Esophagus muscularis mucosa (tissue), 4 donors: ENCODE measurements around the gene ZFP2. TPM values are rescaled to one million over a fixed set of nuclear protein-coding genes. Genes with fewer than 3 reads are reported as not detected.
A peak's percentile ranks its signal among the peaks of the same experiment; 100 is the strongest.
"Not testable (repeated sequence)": the region's sequence is repeated elsewhere in the genome, so short reads cannot be mapped to it uniquely, and the experiment has no call there.

Experiments used
- DNase-seq: peaks from one replicate; pipeline ENCODE4 v3.0.0-alpha.2; 2017; ENCODE audit errors: extremely low spot score
- H3K27ac ChIP-seq, 4 donors: fragments of 200-600 bp; sonication (generic); replicated peaks in 1 of 4; 1 replicate in 3 of 4; 2 replicates in 1 of 4; pipeline ENCODE4 v1.5.1; 2016 to 2019; ENCODE audit warnings: mild to moderate bottlenecking in 1 of 4
- H3K27me3 ChIP-seq, 4 donors: fragments of 200-600 bp; sonication (generic); one replicate each; pipeline versions ENCODE4 v1.5.1 to v1.6.0; 2016 to 2019
- H3K36me3 ChIP-seq, 4 donors: fragments of 200-600 bp; sonication (generic); one replicate each; pipeline ENCODE4 v1.5.1; 2016 to 2019
- H3K4me1 ChIP-seq, 4 donors: fragments of 200-600 bp; sonication (generic); one replicate each; pipeline ENCODE4 v1.5.1; 2016 to 2019
- H3K4me3 ChIP-seq, 4 donors: fragments of 200-600 bp; sonication (generic); 1 replicate in 2 of 4; 2 replicates in 2 of 4; pipeline ENCODE4 v1.5.1; 2016 to 2019; ENCODE audit warnings: mild to moderate bottlenecking in 4 of 4, moderate library complexity in 1 of 4
- H3K9me3 ChIP-seq, 4 donors: fragments of 200-600 bp; sonication (generic); 1 replicate in 3 of 4; 2 replicates in 1 of 4; pipeline ENCODE4 v1.5.1; 2016 to 2019
- CTCF ChIP-seq, 3 experiments: fragments of 200-600 bp in 2 of 3; fragments of 450-650 bp in 1 of 3; sonication (generic) in 2 of 3; IDR thresholded peaks; one replicate each; pipeline ENCODE4 v1.5.1; 2017 to 2019; ENCODE audit warnings: antibody characterized with exemption in 3 of 3, mild to moderate bottlenecking in 2 of 3, moderate library complexity in 1 of 3
- EP300 ChIP-seq: sonication (generic); formaldehyde crosslinking; IDR thresholded peaks from one replicate; pipeline ENCODE4 v1.6.1; 2017; ENCODE audit warnings: antibody characterized with exemption
- POLR2A ChIP-seq: fragments of 450-650 bp; IDR thresholded peaks from one replicate; pipeline ENCODE4 v1.6.1; 2017; ENCODE audit warnings: antibody characterized with exemption, moderate library complexity, mild to moderate bottlenecking, low read depth
- POLR2AphosphoS5 ChIP-seq, 2 donors: sonication (generic); formaldehyde crosslinking; IDR thresholded peaks; one replicate each; pipeline ENCODE4 v1.6.1; 2017; ENCODE audit warnings: antibody characterized with exemption in 2 of 2
- WGBS: methylation state at CpG from one replicate; pipeline ENCODE4 v1.1.5; 2018; 5-methylcytosine and 5-hydroxymethylcytosine counted together
- intact Hi-C: fragments of 100-400 bp; cut with DNase I; formaldehyde crosslinking; loops from one replicate; pipeline ENCODE4 v1.15.1; 2023
- total RNA-seq, 4 donors: library from RNA; depleted of rRNA; stranded (reverse); fragments of >200 nt; gene quantifications; one replicate each; pipeline versions ENCODE4 v1.1.0 to v1.2.1, GENCODE V29; 2016

Gene ZFP2
- total RNA-seq = 1 to 10 TPM; 2.1 to 4.0 (median 2.8) TPM

- Histone ChIP-seq H3K4me1 (peaks cover 9 to 13% (median 10%) of the 10 kb centered on the region in 4 donors), H3K27me3 (no peaks in the 10 kb centered on the region), H3K36me3 (peaks cover 0 to 5% (median 0%) of the 10 kb centered on the region in 4 donors), H3K9me3 (no peaks in the 10 kb centered on the region), H3K4me3 (peak within 1 kb of the TSS; percentile 70 to 92 (median 82)), H3K27ac (peak within 1 kb of the TSS; percentile 80 to 84 (median 82))
- 2% methylated on average over 21 of the region's 79 CpGs for WGBS
- DNase-seq = no peak
- intact Hi-C loops = loop anchor here (5.0 kb wide), 1 partner anchor 46 kb away; the partner anchor contains the start of gene ZNF454
- TF ChIP-seq POLR2A (peak; percentile 11), POLR2AphosphoS5 (IDR thresholded peaks at IDR 0.05) (peak; percentile 65 to 75), EP300 (no peak)
Measured at GRCh38 chr5:178895615-178896571, at the start of gene ZFP2. Gene ZFP2 (plus strand): TSS chr5:178895913. CDS start chr5:178931314, 35,401 bp downstream.

- no peak overlapping the region for H3K27ac ChIP-seq
- DNase-seq = no peak
- TF ChIP-seq EP300 (no peak), CTCF (IDR thresholded peaks at IDR 0.05) (no peak), POLR2A (no peak), POLR2AphosphoS5 (IDR thresholded peaks at IDR 0.05) (no peak)
- no peaks in the 10 kb centered on the region for H3K36me3 ChIP-seq
- intact Hi-C loops = no loop called here
- no peak overlapping the region for H3K4me3 ChIP-seq
- H3K9me3 ChIP-seq = no peaks in the 10 kb centered on the region
- 69% methylated on average over 5 of the region's 5 CpGs for WGBS
- peaks cover 0 to 9% (median 7%) of the 10 kb centered on the region in 4 donors for H3K4me1 ChIP-seq
- H3K27me3 ChIP-seq = no peaks in the 10 kb centered on the region
Measured at GRCh38 chr5:178849316-178849715, 46.4 kb upstream of the ZFP2 start.

GRCh38 chr5:178851951-178852350 lies 43.8 kb upstream of the ZFP2 start:
- H3K4me1 ChIP-seq = no peaks in the 10 kb centered on the region
- H3K4me3 ChIP-seq = no peak overlapping the region
- H3K27ac ChIP-seq = no peak overlapping the region
- intact Hi-C loops = no loop called here
- DNase-seq = no peak
- H3K27me3 ChIP-seq = no peaks in the 10 kb centered on the region
- WGBS = 92% methylated on average over 3 of the region's 3 CpGs
- H3K9me3 ChIP-seq = no peaks in the 10 kb centered on the region
- H3K36me3 ChIP-seq = no peaks in the 10 kb centered on the region
- TF ChIP-seq EP300 (no peak), CTCF (IDR thresholded peaks at IDR 0.05) (no peak), POLR2A (no peak), POLR2AphosphoS5 (IDR thresholded peaks at IDR 0.05) (no peak)

- intact Hi-C loops = no loop called here
Measured at GRCh38 chr5:178854284-178854683, 41.4 kb upstream of the ZFP2 start.

GRCh38 chr5:178859625-178860521 lies 35.8 kb upstream of the ZFP2 start, which contains the start of gene ZNF354B:
Gene ZNF354B (plus strand): TSS chr5:178859953. CDS start chr5:178861048, 1,095 bp downstream.
- peaks cover 7 to 31% (median 24%) of the 10 kb centered on the region in 4 donors for H3K4me1 ChIP-seq
- H3K4me3 ChIP-seq = peak within 1 kb of the TSS; percentile 69 to 96 (median 93)
- DNase-seq = peak; percentile 95
- intact Hi-C loops = loop anchor here (2.0 to 5.0 kb wide), 3 partner anchors 82 to 202 kb away; partner anchors contain the start of genes ZNF354A, ZNF354C and ZNF454
- peaks cover 0 to 19% (median 11%) of the 10 kb centered on the region in 4 donors for H3K36me3 ChIP-seq
- no peaks in the 10 kb centered on the region for H3K27me3 ChIP-seq
- peak within 1 kb of the TSS; percentile 85 to 92 (median 88) for H3K27ac ChIP-seq
- WGBS = 3% methylated on average over 12 of the region's 86 CpGs
- H3K9me3 ChIP-seq = no peaks in the 10 kb centered on the region
- TF ChIP-seq POLR2AphosphoS5 (IDR thresholded peaks at IDR 0.05) (peak; percentile 85 to 94), EP300 (no peak), CTCF (IDR thresholded peaks at IDR 0.05) (peak; percentile 14 to 26 (median 16)), POLR2A (peak; percentile 27)

More at GRCh38 chr5:178854284-178854683, 41.4 kb upstream of the ZFP2 start:
- Histone ChIP-seq H3K4me1 (peaks cover 0 to under 1% (median 0%) of the 10 kb centered on the region in 4 donors), H3K27me3 (no peaks in the 10 kb centered on the region), H3K27ac (no peak overlapping the region), H3K36me3 (no peaks in the 10 kb centered on the region), H3K9me3 (no peaks in the 10 kb centered on the region), H3K4me3 (no peak overlapping the region)
- no peak for TF ChIP-seq POLR2A
- WGBS = 55% methylated on average over 5 of the region's 5 CpGs
- no peak for DNase-seq

GRCh38 chr5:178860615-178861014 lies 35.1 kb upstream of the ZFP2 start:
- Histone ChIP-seq H3K4me3 (peak overlapping the region; percentile 69 to 96 (median 93)), H3K36me3 (peaks cover 0 to 25% (median 17%) of the 10 kb centered on the region in 4 donors), H3K27ac (peak overlapping the region; percentile 85 to 92 (median 88)), H3K4me1 (peaks cover 7 to 31% (median 24%) of the 10 kb centered on the region in 4 donors)
- not testable (repeated sequence) for H3K9me3 ChIP-seq, H3K27me3 ChIP-seq, DNase-seq
- intact Hi-C loops = loop anchor here (5.0 kb wide), 1 partner anchor 82 kb away; the partner anchor contains the start of gene ZNF454
- no CpG with 5 or more reads among the region's 31 CpGs for WGBS
